DND-41 (cell line): ENCODE data around the gene MYBPHL.

Experiments used
- ATAC-seq: fragments of 200-7000 bp; cut with Tn5 transposase; 3 replicates; pipeline ENCODE4 v1.9.1; 2021; ENCODE audit warnings: low read depth; ENCODE audit not compliant: insufficient read depth
- DNase-seq: peaks from one replicate; pipeline ENCODE4 v3.0.0-alpha.2; 2020
- H2AFZ ChIP-seq: 2 replicates; pipeline ENCODE4 v1.6.0; 2012; ENCODE audit warnings: low read depth, low read length
- H3K27ac ChIP-seq: 2 replicates; pipeline ENCODE4 v1.5.1; 2012; ENCODE audit warnings: low read length, inconsistent platforms
- H3K27me3 ChIP-seq: fragments of 200-600 bp; sonication (generic); 2 replicates; pipeline ENCODE4 v1.6.0; 2012; ENCODE audit warnings: low read length, mild to moderate bottlenecking, inconsistent platforms; ENCODE audit not compliant: insufficient read depth, poor library complexity
- H3K36me3 ChIP-seq: 2 replicates; pipeline ENCODE4 v1.5.1; 2012; ENCODE audit warnings: low read length, inconsistent platforms; ENCODE audit not compliant: insufficient read depth
- H3K4me1 ChIP-seq: 2 replicates; pipeline ENCODE4 v1.5.1; 2012; ENCODE audit warnings: mild to moderate bottlenecking, low read length; ENCODE audit not compliant: insufficient read depth
- H3K4me2 ChIP-seq: 2 replicates; pipeline ENCODE4 v1.6.0; 2012; ENCODE audit warnings: mild to moderate bottlenecking, moderate library complexity, low read length, inconsistent platforms; ENCODE audit not compliant: insufficient read depth
- H3K4me3 ChIP-seq, 2 experiments: fragments of 200-600 bp in 1 of 2; shearing (Covaris generic) in 1 of 2; 2 replicates each; pipeline ENCODE4 v1.5.1; 2012 to 2016; ENCODE audit warnings: inconsistent platforms in 2 of 2, low read length in 2 of 2, mild to moderate bottlenecking in 2 of 2, low read depth in 1 of 2, moderate library complexity in 1 of 2
- H3K79me2 ChIP-seq: 2 replicates; pipeline ENCODE4 v1.6.0; 2012; ENCODE audit warnings: low read length, inconsistent platforms; ENCODE audit not compliant: insufficient read depth
- H3K9ac ChIP-seq: 2 replicates; pipeline ENCODE4 v1.6.0; 2012; ENCODE audit warnings: low read depth, mild to moderate bottlenecking, inconsistent platforms, low read length, moderate library complexity
- H3K9me3 ChIP-seq: 2 replicates; pipeline ENCODE4 v1.5.1; 2012; ENCODE audit warnings: low read length, moderate library complexity, mild to moderate bottlenecking, inconsistent platforms; ENCODE audit not compliant: insufficient read depth, severe bottlenecking
- H4K20me1 ChIP-seq: 2 replicates; pipeline ENCODE4 v1.6.0; 2012; ENCODE audit warnings: low read length; ENCODE audit not compliant: insufficient read depth
- EZH2 ChIP-seq: IDR thresholded peaks from 3 replicates; pipeline ENCODE4 v1.6.1; 2012; ENCODE audit warnings: borderline replicate concordance, low read depth, mild to moderate bottlenecking, moderate library complexity, low read length, inconsistent platforms; ENCODE audit not compliant: severe bottlenecking
- TF ChIP-seq, protein P1 (sequence below): IDR thresholded peaks from 2 replicates; pipeline ENCODE4 v1.5.1; 2012; ENCODE audit warnings: borderline replicate concordance, low read length, moderate library complexity, mild to moderate bottlenecking; ENCODE audit not compliant: poor library complexity, severe bottlenecking; ENCODE audit errors: extremely low read depth

MYBPHL gene

DNA sequence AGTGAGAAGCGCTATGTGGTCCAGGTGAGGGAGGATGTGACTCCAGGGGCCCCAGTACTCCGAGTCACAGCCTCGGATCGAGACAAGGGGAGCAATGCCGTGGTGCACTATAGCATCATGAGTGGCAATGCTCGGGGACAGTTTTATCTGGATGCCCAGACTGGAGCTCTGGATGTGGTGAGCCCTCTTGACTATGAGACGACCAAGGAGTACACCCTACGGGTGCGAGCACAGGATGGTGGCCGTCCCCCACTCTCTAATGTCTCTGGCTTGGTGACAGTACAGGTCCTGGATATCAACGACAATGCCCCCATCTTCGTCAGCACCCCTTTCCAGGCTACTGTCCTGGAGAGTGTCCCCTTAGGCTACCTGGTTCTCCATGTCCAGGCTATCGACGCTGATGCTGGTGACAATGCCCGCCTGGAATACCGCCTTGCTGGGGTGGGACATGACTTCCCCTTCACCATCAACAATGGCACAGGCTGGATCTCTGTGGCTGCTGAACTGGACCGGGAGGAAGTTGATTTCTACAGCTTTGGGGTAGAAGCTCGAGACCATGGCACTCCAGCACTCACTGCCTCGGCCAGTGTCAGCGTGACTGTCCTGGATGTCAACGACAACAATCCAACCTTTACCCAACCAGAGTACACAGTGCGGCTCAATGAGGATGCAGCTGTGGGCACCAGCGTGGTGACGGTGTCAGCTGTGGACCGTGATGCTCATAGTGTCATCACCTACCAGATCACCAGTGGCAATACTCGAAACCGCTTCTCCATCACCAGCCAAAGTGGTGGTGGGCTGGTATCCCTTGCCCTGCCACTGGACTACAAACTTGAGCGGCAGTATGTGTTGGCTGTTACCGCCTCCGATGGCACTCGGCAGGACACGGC lies 55.3 kb downstream of the MYBPHL start:
- Histone ChIP-seq H3K4me2 (no peak overlapping the region), H4K20me1 (peaks cover 13% of the 10 kb centered on the region; the same call in 1 of the 2 replicates), H3K36me3 (no peaks in the 10 kb centered on the region), H3K9me3 (no peaks in the 10 kb centered on the region), H3K4me3 (no peak overlapping the region), H2AFZ (no peak overlapping the region), H3K27me3 (peaks cover 2% of the 10 kb centered on the region), H3K27ac (no peak overlapping the region), H3K9ac (no peak overlapping the region), H3K79me2 (no peaks in the 10 kb centered on the region), H3K4me1 (peaks cover 20% of the 10 kb centered on the region)
- DNase-seq (no peak), ATAC-seq (no peak)
- TF ChIP-seq, protein P1, sequence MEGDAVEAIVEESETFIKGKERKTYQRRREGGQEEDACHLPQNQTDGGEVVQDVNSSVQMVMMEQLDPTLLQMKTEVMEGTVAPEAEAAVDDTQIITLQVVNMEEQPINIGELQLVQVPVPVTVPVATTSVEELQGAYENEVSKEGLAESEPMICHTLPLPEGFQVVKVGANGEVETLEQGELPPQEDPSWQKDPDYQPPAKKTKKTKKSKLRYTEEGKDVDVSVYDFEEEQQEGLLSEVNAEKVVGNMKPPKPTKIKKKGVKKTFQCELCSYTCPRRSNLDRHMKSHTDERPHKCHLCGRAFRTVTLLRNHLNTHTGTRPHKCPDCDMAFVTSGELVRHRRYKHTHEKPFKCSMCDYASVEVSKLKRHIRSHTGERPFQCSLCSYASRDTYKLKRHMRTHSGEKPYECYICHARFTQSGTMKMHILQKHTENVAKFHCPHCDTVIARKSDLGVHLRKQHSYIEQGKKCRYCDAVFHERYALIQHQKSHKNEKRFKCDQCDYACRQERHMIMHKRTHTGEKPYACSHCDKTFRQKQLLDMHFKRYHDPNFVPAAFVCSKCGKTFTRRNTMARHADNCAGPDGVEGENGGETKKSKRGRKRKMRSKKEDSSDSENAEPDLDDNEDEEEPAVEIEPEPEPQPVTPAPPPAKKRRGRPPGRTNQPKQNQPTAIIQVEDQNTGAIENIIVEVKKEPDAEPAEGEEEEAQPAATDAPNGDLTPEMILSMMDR: no peak
- TF ChIP-seq EZH2: no peak

GRCh38 chr1:109250454-109251276 lies 56.1 kb downstream of the MYBPHL start:
- TF ChIP-seq, protein P1: no peak
- TF ChIP-seq EZH2: no peak
- DNase-seq: no peak
- no peak overlapping the region for H2AFZ ChIP-seq
- peaks cover 20% of the 10 kb centered on the region for H3K4me1 ChIP-seq
- H3K79me2 ChIP-seq: no peaks in the 10 kb centered on the region
- H3K36me3 ChIP-seq: no peaks in the 10 kb centered on the region
- peak overlapping the region in 1 of 2 experiments; percentile 62; a peak in 2 of 4 replicates for H3K4me3 ChIP-seq
- H3K9ac ChIP-seq: peak overlapping the region; percentile 60; the same call in 1 of the 2 replicates
- H3K27ac ChIP-seq: no peak overlapping the region
- H3K4me2 ChIP-seq: peak overlapping the region; percentile 76
- peaks cover 2% of the 10 kb centered on the region for H3K27me3 ChIP-seq
- peaks cover 13% of the 10 kb centered on the region; the same call in 1 of the 2 replicates for H4K20me1 ChIP-seq
- ATAC-seq: no peak
- no peaks in the 10 kb centered on the region for H3K9me3 ChIP-seq

- H3K27me3 ChIP-seq: peaks cover 2% of the 10 kb centered on the region
- peak overlapping the region; percentile 60 for H3K9ac ChIP-seq
- no peak for TF ChIP-seq EZH2
- TF ChIP-seq, protein P1: no peak
- peak overlapping the region; percentile 20 to 62; a peak in 3 of 4 replicates for H3K4me3 ChIP-seq
- peak overlapping the region; percentile 76 for H3K4me2 ChIP-seq
- H3K9me3 ChIP-seq: no peaks in the 10 kb centered on the region
- ATAC-seq: peak; percentile 27
- 0 out of 2 replicates have a peak overlapping the region, but pooled peaks have one; percentile 43 for H2AFZ ChIP-seq
- peaks cover 13% of the 10 kb centered on the region; the same call in 1 of the 2 replicates for H4K20me1 ChIP-seq
- peaks cover 20% of the 10 kb centered on the region for H3K4me1 ChIP-seq
- H3K79me2 ChIP-seq: no peaks in the 10 kb centered on the region
- no peak overlapping the region for H3K27ac ChIP-seq
- no peak for DNase-seq
- no peaks in the 10 kb centered on the region for H3K36me3 ChIP-seq
Measured at GRCh38 chr1:109249654-109250401, 57.0 kb downstream of the MYBPHL start.
